Ammon's horn (tissue), 1 donor: ENCODE results near the gene CEMP1.
"Not testable (repeated sequence)": the region's sequence is repeated elsewhere in the genome, so short reads cannot be mapped to it uniquely, and the experiment has no call there.

Source experiments
- DNase-seq: peaks from one replicate; pipeline ENCODE4 v3.0.0-alpha.2; 2016; ENCODE audit warnings: low spot score

The CEMP1 gene

DNA sequence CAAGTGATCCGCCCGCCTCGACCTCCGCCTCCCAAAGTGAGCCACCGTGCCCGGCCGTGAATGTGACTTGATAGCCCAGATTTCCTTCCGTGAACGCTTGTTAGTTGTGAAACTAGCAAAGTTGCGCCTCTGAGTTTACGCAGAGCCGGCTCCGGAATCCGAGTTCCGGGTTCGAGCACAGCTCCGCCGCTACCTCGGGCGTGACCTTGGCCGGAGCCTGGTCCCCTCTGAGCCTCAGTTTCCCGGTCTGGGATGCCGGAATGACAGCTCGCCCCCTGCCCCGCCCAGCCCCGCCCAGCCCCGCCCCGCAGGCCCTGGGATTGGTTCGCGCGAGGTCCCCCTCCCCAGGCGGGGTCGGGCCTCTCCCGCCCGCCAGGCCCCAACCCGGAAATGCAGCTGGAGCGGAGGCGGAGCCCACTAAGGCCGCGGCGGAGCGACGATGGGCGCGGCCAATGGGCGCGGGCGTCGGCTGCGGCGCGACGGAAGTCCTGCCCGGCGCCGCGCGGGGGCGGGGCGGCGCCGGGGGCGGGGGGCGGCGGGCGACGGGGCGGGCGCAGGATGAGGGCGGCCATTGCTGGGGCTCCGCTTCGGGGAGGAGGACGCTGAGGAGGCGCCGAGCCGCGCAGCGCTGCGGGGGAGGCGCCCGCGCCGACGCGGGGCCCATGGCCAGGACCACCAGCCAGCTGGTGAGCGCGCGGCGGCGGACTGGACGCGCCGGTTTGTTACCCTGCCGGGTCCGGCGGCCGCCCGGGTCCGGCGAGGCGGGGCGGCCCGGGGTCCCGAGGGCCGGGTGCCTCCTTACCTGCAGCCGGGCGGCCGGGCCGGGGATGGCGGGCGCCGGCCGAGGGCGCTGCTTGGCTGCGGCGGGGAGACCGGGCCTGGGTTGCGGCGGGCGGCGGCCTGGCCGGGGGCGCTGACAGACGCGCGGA is 6.5 kb upstream of the CEMP1 start, which contains the start of gene PDPK1:
TSS of gene PDPK1 (plus strand) at position 571 of the 929 bp plus-strand sequence. CDS start at position 663, 92 bp downstream.
- DNase-seq, result peak; percentile 97

DNA sequence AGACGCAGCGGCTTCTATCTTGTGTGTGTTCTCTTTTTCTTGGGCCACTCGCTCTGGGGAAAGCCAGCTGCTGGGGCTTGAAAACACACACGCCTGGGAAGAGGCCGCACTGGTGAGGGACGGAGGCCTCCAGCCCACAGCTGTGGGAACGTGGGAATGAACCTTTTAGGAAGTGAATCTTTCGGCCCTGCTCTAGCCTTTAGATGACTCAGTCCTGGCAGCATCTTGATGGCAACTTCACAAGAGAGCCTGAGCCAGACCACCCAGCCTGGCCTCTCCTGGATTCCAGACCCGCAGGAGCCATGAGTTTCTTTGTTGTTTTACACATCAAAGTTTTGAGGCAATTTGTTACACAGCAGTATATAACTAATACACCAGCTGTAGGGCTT is 4.4 kb upstream of the CEMP1 start:
- DNase-seq, result no peak

DNA sequence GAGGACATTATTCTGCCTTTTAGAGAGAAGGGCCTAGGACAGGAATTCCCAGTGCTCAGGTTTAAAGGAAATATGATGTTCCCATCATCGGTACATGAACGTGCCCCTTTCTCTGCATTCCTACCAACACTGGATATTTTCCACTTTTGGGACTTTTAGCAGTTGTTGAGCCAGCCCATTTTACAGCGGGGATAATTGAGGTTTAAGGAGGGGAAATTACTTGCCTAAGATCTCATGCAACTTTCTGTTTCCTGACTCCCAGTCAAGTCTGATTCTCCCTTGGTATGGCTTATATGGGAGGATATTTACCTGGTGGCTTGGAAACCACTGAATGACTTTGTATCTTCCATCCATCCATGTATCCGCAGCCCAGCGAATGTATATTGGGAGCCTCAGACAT is 3.1 kb upstream of the CEMP1 start:
- DNase-seq, result not testable (repeated sequence)

DNA sequence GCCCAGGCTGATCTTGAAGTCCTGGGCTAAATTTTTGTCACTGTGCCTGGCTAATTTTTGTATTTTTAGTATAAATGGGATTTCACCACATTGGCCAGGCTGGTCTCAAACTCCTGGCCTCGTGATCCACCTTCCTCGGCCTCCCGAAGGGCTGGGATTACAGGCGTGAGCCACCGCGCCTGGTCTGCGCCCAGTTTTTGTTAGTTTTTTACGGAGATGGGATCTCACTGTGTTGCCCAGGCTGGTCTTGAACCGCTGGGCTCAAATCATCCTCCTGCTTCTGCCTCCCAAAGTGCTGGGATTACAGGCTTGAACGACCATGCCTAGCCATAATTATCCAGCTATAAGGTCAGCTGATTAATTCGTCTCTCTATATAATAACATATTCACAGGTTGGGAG is 2.7 kb upstream of the CEMP1 start:
- DNase-seq, result no peak

DNA sequence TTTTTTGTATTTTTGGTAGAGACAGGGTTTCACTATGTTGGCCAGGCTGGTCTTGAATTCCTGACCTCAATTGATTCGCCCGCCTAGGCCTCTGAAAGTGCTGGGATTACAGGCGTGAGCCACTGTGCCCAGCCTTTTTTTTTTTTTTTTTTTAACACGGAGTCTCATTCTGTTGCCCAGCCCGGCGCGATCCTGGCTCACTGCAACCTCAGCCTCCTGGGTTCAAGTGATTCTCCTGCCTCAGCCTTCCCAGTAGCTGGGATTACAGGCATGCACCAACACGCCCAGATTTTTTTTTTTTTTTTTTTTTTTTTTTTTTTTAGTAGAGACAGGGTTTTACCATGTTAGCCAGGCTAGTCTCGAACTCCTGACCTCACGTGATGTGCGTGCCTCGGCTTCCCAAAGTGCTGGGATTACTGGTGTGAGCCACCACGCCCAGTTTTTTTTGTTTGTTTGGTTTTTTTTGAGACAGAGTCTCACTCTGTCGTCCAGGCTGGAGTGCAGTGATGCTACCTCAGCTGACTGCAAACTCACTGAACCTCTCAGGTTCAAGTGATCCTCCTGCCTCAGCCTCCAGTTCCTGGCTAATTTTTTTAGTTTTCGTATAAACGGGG is 2.0 kb upstream of the CEMP1 start:
- not testable (repeated sequence) for DNase-seq

DNA sequence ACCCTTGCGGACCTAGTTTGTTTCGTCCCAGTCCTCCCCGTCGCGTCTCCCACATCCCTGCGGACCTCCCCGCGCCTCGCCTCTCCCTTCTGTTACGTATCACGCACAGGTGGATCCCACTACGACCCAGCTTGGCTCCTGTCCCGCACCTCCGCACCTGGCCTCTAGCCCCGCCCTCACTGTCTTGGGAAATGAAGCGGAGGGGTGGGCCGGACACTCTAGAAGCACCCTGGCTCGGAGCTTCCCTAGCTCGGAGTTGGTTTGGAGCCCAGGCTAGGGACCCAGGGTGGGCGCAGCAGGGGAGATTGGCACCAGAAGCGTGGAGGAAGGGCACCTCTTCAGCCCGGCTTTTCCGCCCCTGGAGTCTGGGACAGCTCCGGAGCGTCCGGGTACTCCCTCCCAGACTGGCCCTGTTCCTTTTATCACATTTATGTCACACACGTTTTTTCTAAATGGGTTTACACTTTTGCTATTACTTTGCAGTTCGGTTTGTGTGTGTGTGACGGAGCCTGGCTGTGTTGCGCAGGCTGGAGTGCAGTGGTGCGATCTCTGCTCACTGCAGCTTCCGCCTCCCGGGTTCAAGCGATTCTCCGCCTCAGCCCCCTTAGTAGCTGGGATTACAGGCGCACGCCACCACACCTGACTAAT is 1.4 kb upstream of the CEMP1 start:
- DNase-seq, result peak; percentile 64

DNA sequence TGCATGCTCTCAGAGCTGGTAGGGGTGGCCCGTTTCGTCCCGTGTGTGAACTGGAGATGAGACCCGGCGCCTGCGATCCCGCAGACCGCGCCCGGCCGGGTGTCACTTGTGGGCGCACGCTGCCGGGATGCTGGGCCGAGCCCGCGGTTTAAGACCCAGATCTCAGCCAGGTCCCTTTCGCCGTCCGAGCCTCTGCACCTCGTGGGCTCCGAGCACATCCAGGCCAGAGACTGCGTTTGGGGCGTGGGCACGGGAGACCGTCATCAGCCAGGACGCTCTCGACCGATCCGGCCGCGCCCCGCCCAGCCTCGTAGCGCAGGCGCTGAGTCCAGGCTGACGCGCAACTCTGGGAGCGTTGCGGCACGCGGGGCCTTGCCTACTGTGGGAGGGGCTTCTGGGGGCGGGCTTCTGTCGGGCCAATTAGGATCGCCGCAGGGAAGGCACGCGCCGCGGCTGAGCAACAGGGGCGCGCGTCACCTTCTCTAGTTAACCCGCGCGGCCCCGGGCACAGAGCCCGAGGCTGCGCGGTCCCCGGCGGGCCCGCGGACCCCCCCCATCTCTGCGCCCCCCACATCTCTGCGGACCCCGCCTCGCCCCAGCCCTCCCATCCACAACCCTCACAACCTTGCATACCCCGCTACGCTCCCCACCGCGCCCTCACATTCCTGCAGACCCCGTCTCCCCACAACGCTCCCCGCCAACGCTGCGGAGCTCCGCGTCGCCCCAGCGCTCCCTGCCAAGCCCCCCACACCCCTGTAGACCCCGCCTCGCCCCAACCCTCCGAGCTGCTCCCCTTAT is 687 bp upstream of the CEMP1 start:
- DNase-seq, result peak; percentile 98

DNA sequence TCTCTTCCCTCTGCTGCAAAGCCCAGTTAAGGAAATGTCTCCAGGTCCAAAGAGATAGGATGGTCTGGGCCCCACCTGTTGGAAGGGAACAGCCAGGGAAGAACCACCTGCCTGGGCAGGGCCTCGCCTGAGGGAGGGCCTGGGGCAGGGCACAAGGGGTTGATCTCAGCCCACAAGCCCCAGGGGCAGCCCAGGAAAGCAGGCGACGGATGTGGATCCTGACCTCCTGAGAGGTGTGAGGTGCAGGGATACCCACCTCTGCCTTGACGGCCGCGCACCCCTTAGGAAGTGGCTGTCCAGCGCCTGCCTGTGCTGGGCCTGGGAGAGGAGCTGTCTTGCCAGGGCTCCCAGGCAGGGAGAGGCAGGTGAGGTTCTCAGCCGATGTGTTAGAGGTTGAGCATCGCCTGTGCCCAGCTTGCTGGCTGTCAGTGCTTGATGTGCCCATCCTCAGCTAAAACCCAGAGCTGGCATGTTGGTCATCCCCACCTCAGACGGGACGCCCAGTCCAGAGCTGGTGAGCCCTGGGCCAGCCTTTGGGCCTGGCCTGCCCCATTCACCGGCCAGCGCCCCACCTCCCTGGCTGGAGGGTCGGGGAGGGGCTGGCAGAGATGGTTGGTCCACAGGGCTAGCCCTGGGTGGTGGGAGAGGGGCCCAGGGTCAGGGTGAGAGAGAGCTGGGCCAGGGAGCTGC is 434 bp downstream of the CEMP1 start:
- no peak for DNase-seq

DNA sequence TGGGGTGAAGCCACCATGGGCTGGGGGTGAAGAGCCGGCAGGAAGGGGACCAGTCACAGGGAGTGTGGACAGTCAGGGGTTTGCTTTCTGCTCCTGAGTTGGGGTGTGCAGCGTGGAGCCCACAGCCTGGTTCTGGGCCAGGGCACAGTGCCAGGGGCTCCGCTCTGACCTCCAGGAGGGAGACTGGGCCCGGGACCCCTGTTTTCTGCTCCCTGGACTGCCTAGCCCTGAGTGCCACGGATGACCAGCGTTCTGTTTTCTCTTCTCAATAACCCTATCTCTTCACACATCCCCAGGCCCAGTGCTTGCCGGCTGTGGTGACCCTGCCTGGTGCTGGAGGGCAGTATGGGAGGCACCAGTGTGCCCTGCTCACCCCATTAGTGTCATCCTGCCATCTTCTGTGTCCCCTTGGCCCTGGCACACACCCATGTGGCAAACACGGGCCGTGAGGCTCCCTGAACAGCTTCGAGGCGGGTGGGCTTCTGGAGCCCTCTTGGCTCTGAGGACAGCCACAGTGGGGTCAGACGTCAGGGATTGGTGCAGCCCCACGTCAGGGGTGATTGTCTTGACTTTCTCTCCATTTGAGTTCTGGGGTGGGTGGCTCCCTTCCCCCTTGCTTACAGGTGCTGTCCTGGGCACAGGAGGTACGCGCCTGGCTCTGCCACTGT is 1.1 kb downstream of the CEMP1 start:
- no peak for DNase-seq

DNA sequence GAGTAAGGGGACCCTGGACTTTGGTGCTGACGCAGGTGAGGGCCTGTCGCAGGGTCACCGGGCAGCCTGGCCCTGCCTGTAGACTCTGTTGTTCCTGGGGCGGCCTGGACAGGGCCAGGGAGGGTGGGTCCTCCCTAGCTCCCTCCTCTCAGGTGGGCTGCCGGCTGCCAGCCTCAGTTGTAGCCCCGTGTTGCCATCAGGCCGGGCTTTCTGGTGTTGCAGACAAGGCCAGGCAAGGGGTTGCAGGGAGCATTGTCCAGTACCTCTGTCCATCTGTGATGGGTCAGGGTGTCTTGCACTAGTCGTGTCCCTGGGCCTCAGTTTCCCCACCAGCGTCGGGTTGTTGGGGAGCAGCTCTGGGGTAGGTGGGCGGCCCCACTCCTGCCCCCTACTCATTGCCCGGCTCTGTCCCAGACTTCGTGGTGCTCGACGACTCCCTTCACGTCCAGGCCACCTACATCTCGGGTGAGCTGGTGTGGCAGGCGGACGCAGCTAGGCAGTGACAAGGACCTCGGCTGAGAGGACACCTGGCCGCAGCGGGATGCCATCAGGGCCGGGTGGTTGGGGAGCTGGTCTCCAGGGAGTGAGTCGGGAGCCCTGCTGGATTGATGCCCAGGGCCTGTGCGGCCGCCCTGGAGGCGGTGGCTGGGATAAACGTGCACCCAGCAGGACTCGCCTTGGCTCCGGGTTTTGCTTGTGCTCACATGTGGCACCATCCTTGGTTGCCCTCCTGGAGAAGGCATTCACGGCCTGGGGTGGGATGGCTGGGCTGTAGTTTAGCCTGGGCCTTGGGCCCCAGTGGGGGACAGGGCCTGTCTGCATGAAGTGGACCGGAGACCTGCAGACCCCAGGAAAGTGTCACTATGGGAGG is 1.9 kb downstream of the CEMP1 start:
- no peak for DNase-seq

DNA sequence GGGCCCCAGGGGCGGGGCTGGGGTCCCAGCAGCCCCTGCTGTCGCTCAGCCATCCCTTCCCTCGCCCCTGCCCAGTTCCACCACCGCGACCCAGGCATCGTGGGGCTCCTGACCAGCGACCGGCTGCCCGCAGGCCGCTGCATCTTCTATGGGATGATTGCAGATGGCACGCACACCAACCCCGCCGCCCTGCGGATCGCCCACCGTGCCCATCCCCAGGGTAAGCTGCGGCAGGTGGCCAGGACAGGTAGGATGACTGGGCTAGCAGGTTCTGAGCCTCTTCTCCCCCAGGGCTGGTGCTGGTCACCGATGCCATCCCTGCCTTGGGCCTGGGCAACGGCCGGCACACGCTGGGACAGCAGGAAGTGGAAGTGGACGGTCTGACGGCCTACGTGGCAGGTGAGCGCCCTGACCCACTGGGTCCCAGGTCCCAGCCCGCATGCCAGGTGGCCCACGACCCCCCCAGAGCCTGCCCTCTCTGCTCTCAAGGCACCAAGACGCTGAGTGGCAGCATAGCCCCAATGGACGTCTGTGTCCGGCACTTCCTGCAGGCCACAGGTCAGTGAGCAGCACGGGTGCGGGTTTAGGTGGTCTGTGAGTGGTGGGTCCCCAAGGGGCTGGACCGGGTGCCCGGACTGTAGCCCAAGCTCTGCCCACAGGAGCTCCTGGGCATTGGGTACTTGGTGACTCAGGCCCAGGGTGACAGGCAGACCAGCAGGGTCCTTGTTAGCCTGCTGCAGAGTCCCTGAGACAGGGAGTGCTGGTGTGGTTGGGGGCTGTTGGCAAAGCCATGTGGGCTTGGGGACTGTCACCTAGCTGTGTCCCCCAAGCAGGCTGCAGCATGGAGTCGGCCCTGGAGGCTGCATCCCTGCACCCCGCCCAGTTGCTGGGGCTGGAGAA is 2.8 kb downstream of the CEMP1 start:
- DNase-seq, result no peak

DNA sequence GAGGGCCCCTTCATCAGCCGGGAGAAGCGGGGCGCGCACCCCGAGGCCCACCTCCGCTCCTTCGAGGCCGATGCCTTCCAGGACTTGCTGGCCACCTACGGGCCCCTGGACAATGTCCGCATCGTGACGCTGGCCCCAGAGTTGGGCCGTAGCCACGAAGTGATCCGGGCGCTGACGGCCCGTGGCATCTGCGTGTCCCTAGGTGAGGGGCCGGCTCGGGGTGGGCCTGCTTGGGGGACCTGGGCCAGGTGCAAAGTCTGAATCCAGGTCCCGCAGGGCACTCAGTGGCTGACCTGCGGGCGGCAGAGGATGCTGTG is 3.5 kb downstream of the CEMP1 start:
- DNase-seq, result no peak

DNA sequence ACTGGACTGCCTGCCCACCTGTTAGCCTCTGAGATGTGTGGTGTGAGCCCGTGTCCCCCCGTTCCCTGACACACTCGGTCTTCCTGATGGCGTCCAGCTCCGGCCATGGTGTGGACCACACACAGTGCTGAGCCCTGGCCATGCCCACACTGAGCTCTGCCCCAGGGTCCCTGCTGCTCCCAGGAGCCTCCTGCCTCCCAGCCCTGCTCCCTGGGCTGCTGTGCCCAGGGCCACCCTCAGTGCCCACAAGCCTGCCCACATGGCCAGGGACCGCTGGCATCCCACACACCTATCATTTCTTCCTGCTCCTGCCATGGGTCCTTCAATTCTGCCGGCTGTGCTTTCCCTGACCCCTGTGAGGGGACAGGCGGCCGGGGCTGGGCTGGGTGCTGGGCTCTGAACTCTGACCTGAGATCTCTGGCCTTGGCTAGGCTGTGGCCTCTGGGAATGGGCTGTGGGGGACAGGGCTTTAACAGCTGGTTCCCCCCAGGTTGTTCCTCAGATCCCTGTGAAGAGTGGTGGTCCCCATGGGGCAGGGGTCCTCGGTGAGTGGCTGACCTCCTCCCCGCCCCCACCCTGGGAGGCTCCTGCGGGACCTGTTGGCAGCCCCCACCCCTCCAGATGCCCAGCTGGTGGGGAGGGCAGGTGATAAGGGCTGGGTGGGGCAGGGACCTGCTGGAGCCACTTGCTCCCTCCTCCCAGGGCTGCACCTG is 4.0 kb downstream of the CEMP1 start:
- no peak for DNase-seq

DNA sequence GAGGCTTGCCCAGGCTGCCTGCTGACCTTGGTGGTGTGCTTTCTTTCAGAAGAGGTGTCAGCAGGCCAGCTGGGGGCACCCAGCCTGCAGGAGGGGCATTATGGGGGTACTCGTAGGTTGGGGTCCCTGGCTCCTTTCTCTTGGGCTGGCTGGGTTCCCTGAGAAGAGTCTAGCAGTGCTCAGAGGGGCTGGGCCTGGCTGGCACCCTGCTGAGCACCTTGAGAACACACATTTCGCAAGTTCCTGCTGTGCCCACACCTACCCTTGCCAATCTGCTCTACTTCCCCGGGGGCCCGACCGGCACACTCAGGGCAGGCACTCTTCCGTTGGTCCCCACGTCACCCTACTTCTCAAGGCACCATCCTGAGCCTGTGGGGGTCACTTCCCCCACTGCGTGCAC is 5.1 kb downstream of the CEMP1 start:
- no peak for DNase-seq

DNA sequence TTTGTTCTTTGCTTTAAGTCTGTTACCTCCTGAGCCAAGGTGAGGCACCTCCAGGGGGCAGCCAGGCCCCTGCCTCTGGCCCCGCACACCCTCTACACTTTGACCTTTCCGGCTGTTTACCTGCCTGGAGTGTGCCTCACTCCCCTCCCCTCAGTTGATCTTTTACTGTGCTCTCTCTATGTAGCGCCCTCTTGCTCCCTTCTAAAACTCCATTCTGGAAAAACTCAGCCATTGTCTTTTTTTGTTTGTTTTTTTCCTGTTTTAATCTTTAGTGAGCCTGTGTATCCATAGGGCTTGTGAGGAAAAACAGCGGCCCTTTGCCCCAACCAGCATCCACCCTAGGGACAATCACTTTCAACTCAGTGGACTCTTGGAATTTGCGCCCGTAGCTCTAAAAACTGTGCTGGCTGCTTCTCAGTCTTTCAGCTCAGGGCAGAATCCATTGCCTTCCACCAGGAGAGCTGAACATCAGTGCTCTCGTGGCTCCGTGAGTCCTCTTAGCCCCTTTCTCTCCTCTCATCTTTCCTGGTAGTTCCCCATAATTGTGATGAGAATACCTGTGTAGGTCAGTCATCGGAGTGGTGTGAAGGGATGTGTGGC is 6.8 kb downstream of the CEMP1 start:
- no peak for DNase-seq

DNA sequence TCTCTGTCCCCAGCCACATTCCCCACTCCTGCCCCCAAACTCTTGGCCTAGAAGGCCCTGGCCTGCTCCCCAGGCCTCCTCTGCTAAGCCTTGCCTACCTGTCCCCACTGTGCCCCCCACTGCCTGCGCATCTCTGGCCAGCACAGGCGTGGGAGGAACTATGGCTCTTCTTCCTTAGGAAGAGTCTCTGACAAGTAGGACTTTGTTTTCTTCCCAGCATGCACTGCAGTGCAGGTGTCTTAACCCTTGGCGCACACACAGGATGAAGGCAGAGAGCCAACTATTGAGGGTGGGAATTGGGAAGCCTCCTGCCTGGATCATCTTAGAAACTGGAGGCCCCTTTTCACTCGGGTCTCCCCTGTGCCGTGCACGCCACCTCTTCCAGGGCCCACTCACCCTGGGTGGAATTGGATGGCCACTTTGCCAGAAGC is 7.4 kb downstream of the CEMP1 start:
- no peak for DNase-seq

DNA sequence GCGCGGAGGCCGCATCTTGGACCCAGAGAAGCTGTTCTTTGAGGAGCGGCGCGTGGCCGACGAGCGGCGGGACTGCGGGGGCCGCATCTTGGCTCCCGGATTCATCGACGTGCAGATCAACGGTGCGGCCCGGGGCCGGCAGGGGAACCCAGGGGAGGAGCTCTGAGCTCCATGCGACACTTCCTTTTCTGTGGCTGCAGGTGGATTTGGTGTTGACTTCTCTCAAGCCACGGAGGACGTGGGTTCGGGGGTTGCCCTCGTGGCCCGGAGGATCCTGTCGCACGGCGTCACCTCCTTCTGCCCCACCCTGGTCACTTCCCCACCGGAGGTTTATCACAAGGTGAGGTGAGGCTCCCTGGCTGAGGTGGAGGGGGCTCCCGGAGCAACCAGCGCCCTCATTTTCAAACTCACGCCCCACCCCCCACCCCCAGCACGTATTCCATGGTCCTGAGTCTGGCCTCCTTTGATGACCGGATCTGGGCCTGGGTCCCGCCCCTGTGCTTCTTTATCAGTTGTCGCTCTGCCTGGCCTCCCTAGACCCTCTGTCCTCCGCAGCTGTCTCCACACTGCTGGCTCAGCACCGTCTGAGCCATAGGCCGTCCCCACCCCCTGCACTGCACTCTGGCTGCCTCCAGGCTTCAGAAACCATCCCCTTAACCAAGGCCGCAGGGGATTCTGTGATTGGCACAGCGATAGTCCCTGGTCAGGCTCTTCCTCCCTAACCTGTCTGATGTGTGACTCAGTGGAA is 10.2 kb downstream of the CEMP1 start:
- DNase-seq, result no peak
